ENCODE results near the gene KCNG1.

Gene KCNG1

DNA sequence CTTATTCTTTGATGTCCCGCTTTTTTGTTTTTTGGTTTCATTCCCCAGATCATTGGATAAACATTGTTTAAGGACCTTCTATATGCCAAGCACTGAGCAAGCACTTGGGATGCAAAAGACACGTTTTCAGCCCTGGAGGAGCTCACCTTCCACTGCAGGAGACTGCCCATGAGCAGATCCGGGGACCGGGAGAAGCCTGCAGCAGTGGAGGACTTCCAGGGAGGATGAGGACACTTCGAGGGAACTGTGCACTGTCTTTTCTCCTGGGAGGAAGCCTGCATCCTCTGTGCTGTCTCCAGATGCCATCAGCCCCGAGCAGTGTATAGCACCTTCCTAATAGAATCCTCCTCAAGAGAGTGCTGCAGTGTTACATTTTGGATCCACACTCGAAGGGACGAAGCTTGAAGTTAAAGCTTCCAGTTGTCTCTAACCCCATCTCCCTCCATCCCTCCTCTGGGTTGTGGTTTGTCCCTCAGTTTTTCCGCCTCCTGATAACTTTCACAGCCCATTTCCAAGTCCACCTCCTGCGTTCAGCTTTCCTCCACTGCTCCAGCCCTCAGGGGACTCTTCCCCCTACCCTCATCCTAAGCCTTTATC, 5.8 kb upstream of the KCNG1 start:
- no peak overlapping the region for H3K4me3 ChIP-seq (ENCODE audit: low read length, poor library complexity, severe bottlenecking)
- H3K36me3 ChIP-seq (ENCODE audit: insufficient read depth, low read length) = no peaks in the 10 kb centered on the region
- no peak overlapping the region for H3K9ac ChIP-seq (ENCODE audit: low read depth, low read length, poor library complexity, severe bottlenecking)
- no peaks in the 10 kb centered on the region for H3K27me3 ChIP-seq (ENCODE audit: insufficient read depth, low read length, poor library complexity, severe bottlenecking)
- H2AFZ ChIP-seq (ENCODE audit: low read length) = no peak overlapping the region
- H3K9me2 ChIP-seq (replicated peaks; ENCODE audit: low read depth, low read length) = no peaks in the 10 kb centered on the region
- no peaks in the 10 kb centered on the region for H3K9me3 ChIP-seq (ENCODE audit: insufficient read depth, low read depth, low read length)
- peaks cover 5% of the 10 kb centered on the region for H3K4me1 ChIP-seq (ENCODE audit: insufficient read depth, low read length, poor library complexity, severe bottlenecking)
- H3K4me2 ChIP-seq (ENCODE audit: low read depth, low read length, poor library complexity, severe bottlenecking) = no peak overlapping the region
- TF ChIP-seq, protein P1, sequence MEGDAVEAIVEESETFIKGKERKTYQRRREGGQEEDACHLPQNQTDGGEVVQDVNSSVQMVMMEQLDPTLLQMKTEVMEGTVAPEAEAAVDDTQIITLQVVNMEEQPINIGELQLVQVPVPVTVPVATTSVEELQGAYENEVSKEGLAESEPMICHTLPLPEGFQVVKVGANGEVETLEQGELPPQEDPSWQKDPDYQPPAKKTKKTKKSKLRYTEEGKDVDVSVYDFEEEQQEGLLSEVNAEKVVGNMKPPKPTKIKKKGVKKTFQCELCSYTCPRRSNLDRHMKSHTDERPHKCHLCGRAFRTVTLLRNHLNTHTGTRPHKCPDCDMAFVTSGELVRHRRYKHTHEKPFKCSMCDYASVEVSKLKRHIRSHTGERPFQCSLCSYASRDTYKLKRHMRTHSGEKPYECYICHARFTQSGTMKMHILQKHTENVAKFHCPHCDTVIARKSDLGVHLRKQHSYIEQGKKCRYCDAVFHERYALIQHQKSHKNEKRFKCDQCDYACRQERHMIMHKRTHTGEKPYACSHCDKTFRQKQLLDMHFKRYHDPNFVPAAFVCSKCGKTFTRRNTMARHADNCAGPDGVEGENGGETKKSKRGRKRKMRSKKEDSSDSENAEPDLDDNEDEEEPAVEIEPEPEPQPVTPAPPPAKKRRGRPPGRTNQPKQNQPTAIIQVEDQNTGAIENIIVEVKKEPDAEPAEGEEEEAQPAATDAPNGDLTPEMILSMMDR (conservative IDR thresholded peaks at IDR 0.05; ENCODE audit: low read length) = no peak
- no peak for TF ChIP-seq EZH2phosphoT487 (IDR thresholded peaks at IDR 0.05; ENCODE audit: borderline replicate concordance)
- H3F3A ChIP-seq (ENCODE audit: low read depth) = no peaks in the 10 kb centered on the region
- H3K79me2 ChIP-seq (ENCODE audit: insufficient read depth, low read length) = no peaks in the 10 kb centered on the region
- H4K20me1 ChIP-seq (ENCODE audit: insufficient read depth, low read length, poor library complexity, severe bottlenecking) = no peaks in the 10 kb centered on the region

DNA sequence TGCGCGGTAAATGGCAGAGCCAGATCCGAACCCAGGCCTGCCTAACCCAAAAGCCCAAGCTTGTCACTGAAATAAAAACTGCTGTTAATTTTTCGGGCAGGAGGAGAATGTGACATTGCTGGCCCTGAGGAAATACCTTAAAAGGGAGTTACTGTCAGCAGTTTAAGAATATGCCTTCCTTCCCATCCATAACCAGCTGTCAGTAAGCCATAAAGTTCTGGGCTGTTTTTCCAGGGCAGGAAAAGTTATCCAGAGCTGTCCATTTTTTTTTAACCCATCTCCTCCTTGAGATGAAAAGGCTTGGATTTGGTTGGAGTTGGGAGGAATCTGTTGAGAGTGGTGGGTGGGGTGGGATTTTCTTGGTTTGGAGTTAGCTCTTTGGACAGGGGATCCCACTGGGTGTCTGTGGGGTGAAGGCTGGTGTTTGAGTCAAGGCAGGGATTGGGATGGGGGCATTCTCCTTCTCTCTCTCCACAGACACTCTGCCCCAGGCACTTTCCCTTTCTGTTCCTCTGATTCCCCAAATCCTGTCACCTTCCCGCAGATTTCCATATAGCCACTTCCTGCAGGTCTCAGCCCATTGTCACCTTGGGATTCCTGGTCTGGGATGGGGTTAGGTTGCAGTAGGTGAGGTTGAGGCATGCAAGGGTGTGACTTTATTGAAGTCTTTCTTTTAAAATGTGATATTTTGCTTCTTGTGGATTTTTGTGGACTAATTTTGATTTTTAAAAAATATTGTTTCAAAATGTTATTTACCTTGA, 4.3 kb upstream of the KCNG1 start:
- Histone ChIP-seq H3K4me3 (ENCODE audit: low read length, poor library complexity, severe bottlenecking) (no peak overlapping the region), H3K4me1 (ENCODE audit: insufficient read depth, low read length, poor library complexity, severe bottlenecking) (no peaks in the 10 kb centered on the region), H3F3A (ENCODE audit: low read depth) (no peaks in the 10 kb centered on the region), H3K9me3 (ENCODE audit: insufficient read depth, low read depth, low read length) (no peaks in the 10 kb centered on the region), H3K9ac (ENCODE audit: low read depth, low read length, poor library complexity, severe bottlenecking) (no peak overlapping the region), H3K9me2 (replicated peaks; ENCODE audit: low read depth, low read length) (no peaks in the 10 kb centered on the region), H4K20me1 (ENCODE audit: insufficient read depth, low read length, poor library complexity, severe bottlenecking) (no peaks in the 10 kb centered on the region), H3K79me2 (ENCODE audit: insufficient read depth, low read length) (no peaks in the 10 kb centered on the region), H2AFZ (ENCODE audit: low read length) (no peak overlapping the region), H3K4me2 (ENCODE audit: low read depth, low read length, poor library complexity, severe bottlenecking) (no peak overlapping the region), H3K36me3 (ENCODE audit: insufficient read depth, low read length) (no peaks in the 10 kb centered on the region), H3K27me3 (ENCODE audit: insufficient read depth, low read length, poor library complexity, severe bottlenecking) (no peaks in the 10 kb centered on the region)
- no peak for TF ChIP-seq EZH2phosphoT487 (IDR thresholded peaks at IDR 0.05; ENCODE audit: borderline replicate concordance)
- TF ChIP-seq, protein P1 (conservative IDR thresholded peaks at IDR 0.05; ENCODE audit: low read length) = no peak

DNA sequence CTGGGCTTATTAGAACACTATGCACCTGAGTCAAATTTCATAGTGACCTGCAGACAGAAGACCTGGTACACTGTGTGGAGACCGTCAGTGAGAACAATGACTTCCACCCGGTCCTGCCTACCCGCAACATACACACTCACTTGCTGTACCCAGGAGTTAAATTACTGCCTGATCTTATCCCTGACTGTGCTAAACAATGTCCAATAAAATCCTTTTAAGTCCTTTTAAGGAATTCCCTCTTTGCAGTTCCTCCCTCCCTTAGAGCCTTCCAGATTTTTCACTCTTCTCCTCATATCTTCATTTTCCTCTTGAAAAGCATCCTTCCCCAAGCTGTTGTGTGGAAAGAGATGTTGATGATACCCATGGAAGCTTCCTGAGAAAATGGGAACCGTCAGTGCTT, 3.4 kb upstream of the KCNG1 start:
- Histone ChIP-seq H3K79me2 (ENCODE audit: insufficient read depth, low read length) (no peaks in the 10 kb centered on the region), H3K9me2 (replicated peaks; ENCODE audit: low read depth, low read length) (no peaks in the 10 kb centered on the region), H4K20me1 (ENCODE audit: insufficient read depth, low read length, poor library complexity, severe bottlenecking) (no peaks in the 10 kb centered on the region), H3K9ac (ENCODE audit: low read depth, low read length, poor library complexity, severe bottlenecking) (no peak overlapping the region), H3K9me3 (ENCODE audit: insufficient read depth, low read depth, low read length) (no peaks in the 10 kb centered on the region), H2AFZ (ENCODE audit: low read length) (no peak overlapping the region), H3K4me2 (ENCODE audit: low read depth, low read length, poor library complexity, severe bottlenecking) (no peak overlapping the region), H3K36me3 (ENCODE audit: insufficient read depth, low read length) (no peaks in the 10 kb centered on the region), H3K4me1 (ENCODE audit: insufficient read depth, low read length, poor library complexity, severe bottlenecking) (no peaks in the 10 kb centered on the region), H3F3A (ENCODE audit: low read depth) (no peaks in the 10 kb centered on the region), H3K27me3 (ENCODE audit: insufficient read depth, low read length, poor library complexity, severe bottlenecking) (no peaks in the 10 kb centered on the region), H3K4me3 (ENCODE audit: low read length, poor library complexity, severe bottlenecking) (no peak overlapping the region)
- TF ChIP-seq, protein P1 (conservative IDR thresholded peaks at IDR 0.05; ENCODE audit: low read length) = no peak
- no peak for TF ChIP-seq EZH2phosphoT487 (IDR thresholded peaks at IDR 0.05; ENCODE audit: borderline replicate concordance)
